HG03575 (cell line): ENCODE results near the gene RAPGEF6.
A peak's percentile ranks its signal among the peaks of the same experiment; 100 is the strongest.

Experiments
- ATAC-seq: cut with Tn5 transposase; IDR thresholded peaks from one replicate; pipeline ENCODE4 v1.9.1; 2021; ENCODE audit not compliant: unreplicated experiment, insufficient number of reproducible peaks, low FRiP score; ENCODE audit errors: extremely low read depth

Gene RAPGEF6

GRCh38 chr5:131570757-131571156 lies 64.3 kb downstream of the RAPGEF6 start:
- no peak for ATAC-seq

GRCh38 chr5:131564229-131564652 lies 70.8 kb downstream of the RAPGEF6 start:
- no peak for ATAC-seq

- ATAC-seq = no peak
These were observed 71.4 kb downstream of the RAPGEF6 start for GRCh38 chr5:131563434-131564228.

GRCh38 chr5:131550606-131551005 lies 84.4 kb downstream of the RAPGEF6 start:
- ATAC-seq = no peak

- ATAC-seq = no peak
These were observed 86.9 kb downstream of the RAPGEF6 start for GRCh38 chr5:131548176-131548575.

- ATAC-seq = no peak
These were observed 89.2 kb downstream of the RAPGEF6 start for GRCh38 chr5:131545845-131546244.

- no peak for ATAC-seq
These were observed 92.3 kb downstream of the RAPGEF6 start for GRCh38 chr5:131542723-131543122.

- ATAC-seq = no peak
These were observed 93.3 kb downstream of the RAPGEF6 start for GRCh38 chr5:131541762-131542161.

GRCh38 chr5:131541071-131541470 lies 94.0 kb downstream of the RAPGEF6 start:
- no peak for ATAC-seq

GRCh38 chr5:131539251-131539650 lies 95.8 kb downstream of the RAPGEF6 start:
- ATAC-seq = no peak

GRCh38 chr5:131538177-131538593 lies 96.8 kb downstream of the RAPGEF6 start:
- ATAC-seq = no peak

- ATAC-seq = no peak
These were observed 98.1 kb downstream of the RAPGEF6 start for GRCh38 chr5:131536850-131537448.

- peak; percentile 79 for ATAC-seq
These were observed 98.7 kb downstream of the RAPGEF6 start for GRCh38 chr5:131536211-131536826.

GRCh38 chr5:131534974-131535373 lies 100.1 kb downstream of the RAPGEF6 start:
- ATAC-seq = no peak

GRCh38 chr5:131533836-131534235 lies 101.2 kb downstream of the RAPGEF6 start:
- no peak for ATAC-seq

- ATAC-seq = no peak
These were observed 102.9 kb downstream of the RAPGEF6 start for GRCh38 chr5:131532031-131532640.

- ATAC-seq = no peak
These were observed 104.2 kb downstream of the RAPGEF6 start for GRCh38 chr5:131530706-131531331.

- ATAC-seq = no peak
These were observed 106.3 kb downstream of the RAPGEF6 start for GRCh38 chr5:131528682-131529081.

GRCh38 chr5:131525805-131526204 lies 109.2 kb downstream of the RAPGEF6 start:
- ATAC-seq = no peak
